Measurements from ENCODE around the gene ATP6V0A4. TPM values are rescaled to one million over a fixed set of nuclear protein-coding genes. Genes with fewer than 3 reads are reported as not detected.

The ATP6V0A4 gene
- total RNA-seq, 1 donor from 2014 or later, result 0.35 TPM

- peak; percentile 21 for DNase-seq (ENCODE audit: low read depth)
Observed at GRCh38 chr7:138663725-138664710, 134.0 kb downstream of the ATP6V0A4 start.

GRCh38 chr7:138662991-138663320 is 135.0 kb downstream of the ATP6V0A4 start:
- no peak for DNase-seq (ENCODE audit: low read depth)

GRCh38 chr7:138662076-138662990 is 135.7 kb downstream of the ATP6V0A4 start:
- no peak for DNase-seq (ENCODE audit: low read depth)

GRCh38 chr7:138661069-138661635 is 136.8 kb downstream of the ATP6V0A4 start:
- DNase-seq (ENCODE audit: low read depth), result no peak

- no peak for DNase-seq (ENCODE audit: low read depth)
Observed at GRCh38 chr7:138658889-138659288, 139.1 kb downstream of the ATP6V0A4 start.

- DNase-seq (ENCODE audit: low read depth), result no peak
Observed at GRCh38 chr7:138657854-138658386, 140.1 kb downstream of the ATP6V0A4 start.

GRCh38 chr7:138656952-138657351 is 141.0 kb downstream of the ATP6V0A4 start:
- DNase-seq (ENCODE audit: low read depth), result no peak

Other genes with a start within 250 kb of the ATP6V0A4 start
- gene SVOPL, start 96.8 kb downstream of the ATP6V0A4 start, total RNA-seq, result not detected in 2 replicates
- gene TMEM213, start 202 bp downstream of the ATP6V0A4 start, total RNA-seq, result not detected in 2 replicates
- 11.9 and 16.0 TPM in 2 replicates for gene KIAA1549, start 183.2 kb upstream of the ATP6V0A4 start, total RNA-seq
- 16.1 and 31.5 TPM in 2 replicates for gene ZC3HAV1L, start 237.8 kb upstream of the ATP6V0A4 start, total RNA-seq

Data from myocyte (in vitro differentiated cells).